Heart left ventricle (tissue), 13 donors: ENCODE measurements around the gene NAA38.

Experiments used
- POLR2A ChIP-seq, 2 donors: fragments of 450-650 bp; IDR thresholded peaks; one replicate each; pipeline ENCODE4 v1.6.1; 2017; ENCODE audit warnings: antibody characterized with exemption in 2 of 2, mild to moderate bottlenecking in 2 of 2, moderate library complexity in 2 of 2
- TF ChIP-seq, protein P1 (sequence below), 12 donors: fragments of 200-600 bp; sonication (generic) in 4 of 12; IDR thresholded peaks; one replicate each; pipeline versions ENCODE4 v1.5.0 to v1.8.0; 2018 to 2022; ENCODE audit warnings: antibody characterized with exemption in 12 of 12, mild to moderate bottlenecking in 5 of 12
- donor health status: ischemic (EF 13 %, LVEDD 7.1; RV severe dilation, severe dysfunction).
- donor health status: DM: no; HTN: yes; CAD: no.
- donor health status: DM: no; HTN: no; CAD: no.
- donor health status: ischemic (EF 25% LVEDD 6.9; RV normal size, moderate dysfunction).
- donor health status: ischemic (EF 25% LVEDD 5.7; RV mildly dilated, moderate dysfunction).
- donor health status: ischemic (EF 35%, LVEDD 5.7; RV mildly dilated, moderate dysfunction).
- donor health status: nonischemic (EF 11% LVEDD 7.7; RV severe dilation, severe dysfunction).
- donor health status: DM: yes; HTN: yes; CAD: no.
- donor health status: PGD.
- donor health status: ischemic (EF 29% LVEDD 5.4; RV normal size, mild dysfunction).
- donor health status: nonischemic (EF 23%, LVEDD 6.1; RV moderate dilation, normal function).

DNA sequence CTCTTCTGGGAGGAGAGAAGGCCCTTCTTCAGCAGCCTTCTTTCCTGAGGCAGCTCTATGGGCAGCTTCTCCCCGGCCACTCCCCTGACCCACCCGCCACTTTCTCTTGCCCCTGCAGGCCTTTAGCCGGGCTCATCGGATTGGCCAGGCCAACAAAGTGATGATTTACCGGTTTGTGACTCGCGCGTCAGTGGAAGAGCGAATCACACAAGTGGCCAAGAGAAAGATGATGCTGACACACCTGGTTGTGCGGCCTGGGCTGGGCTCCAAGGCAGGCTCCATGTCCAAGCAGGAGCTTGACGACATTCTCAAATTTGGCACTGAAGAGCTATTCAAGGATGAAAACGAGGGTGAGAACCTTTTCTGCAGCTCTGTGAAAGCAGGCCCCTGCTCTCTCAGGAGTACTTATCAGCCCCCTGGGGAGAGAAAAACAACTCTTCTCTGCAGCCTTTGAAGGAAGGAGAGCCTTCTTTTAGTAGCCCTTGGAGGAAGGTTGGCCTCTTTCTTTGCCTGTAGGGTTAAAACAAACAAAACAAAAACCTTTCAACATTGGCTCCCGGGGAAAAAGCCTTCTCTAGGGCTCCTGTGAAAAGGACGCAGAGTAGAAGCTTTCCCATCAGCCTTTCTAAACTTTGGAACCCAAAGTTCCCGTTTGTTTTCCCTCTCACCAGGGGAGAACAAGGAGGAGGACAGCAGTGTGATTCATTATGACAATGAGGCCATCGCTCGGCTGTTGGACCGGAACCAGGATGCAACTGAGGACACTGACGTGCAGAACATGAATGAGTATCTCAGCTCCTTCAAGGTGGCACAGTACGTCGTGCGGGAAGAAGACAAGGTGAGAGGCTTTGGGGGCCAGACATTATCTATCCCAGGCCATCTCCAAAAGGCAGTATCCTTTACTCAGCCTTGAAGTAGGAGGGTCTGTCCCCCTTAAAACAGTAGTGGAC, 46.1 kb upstream of the NAA38 start:
- TF ChIP-seq, protein P1, sequence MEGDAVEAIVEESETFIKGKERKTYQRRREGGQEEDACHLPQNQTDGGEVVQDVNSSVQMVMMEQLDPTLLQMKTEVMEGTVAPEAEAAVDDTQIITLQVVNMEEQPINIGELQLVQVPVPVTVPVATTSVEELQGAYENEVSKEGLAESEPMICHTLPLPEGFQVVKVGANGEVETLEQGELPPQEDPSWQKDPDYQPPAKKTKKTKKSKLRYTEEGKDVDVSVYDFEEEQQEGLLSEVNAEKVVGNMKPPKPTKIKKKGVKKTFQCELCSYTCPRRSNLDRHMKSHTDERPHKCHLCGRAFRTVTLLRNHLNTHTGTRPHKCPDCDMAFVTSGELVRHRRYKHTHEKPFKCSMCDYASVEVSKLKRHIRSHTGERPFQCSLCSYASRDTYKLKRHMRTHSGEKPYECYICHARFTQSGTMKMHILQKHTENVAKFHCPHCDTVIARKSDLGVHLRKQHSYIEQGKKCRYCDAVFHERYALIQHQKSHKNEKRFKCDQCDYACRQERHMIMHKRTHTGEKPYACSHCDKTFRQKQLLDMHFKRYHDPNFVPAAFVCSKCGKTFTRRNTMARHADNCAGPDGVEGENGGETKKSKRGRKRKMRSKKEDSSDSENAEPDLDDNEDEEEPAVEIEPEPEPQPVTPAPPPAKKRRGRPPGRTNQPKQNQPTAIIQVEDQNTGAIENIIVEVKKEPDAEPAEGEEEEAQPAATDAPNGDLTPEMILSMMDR (IDR thresholded peaks at IDR 0.05), result no peak
- no peak for TF ChIP-seq POLR2A (IDR thresholded peaks at IDR 0.05)
